SU-DHL-6 (cell line): ENCODE measurements around the gene MTMR10.

ENCODE experiments used
- H2AFZ ChIP-seq: fragments of 200-600 bp; sonication (generic); 2 replicates; pipeline ENCODE4 v1.6.1; 2014; ENCODE audit warnings: low read depth, mild to moderate bottlenecking, moderate library complexity, mixed read lengths, antibody characterized with exemption, low read length; ENCODE audit not compliant: severe bottlenecking
- H3F3A ChIP-seq: fragments of 200-600 bp; shearing (Covaris generic); 2 replicates; pipeline ENCODE4 v1.6.0; 2016; ENCODE audit warnings: antibody characterized with exemption, mild to moderate bottlenecking; ENCODE audit not compliant: insufficient read depth
- H3K27ac ChIP-seq: fragments of 200-600 bp; sonication (generic); 2 replicates; pipeline ENCODE4 v1.5.1; 2016; ENCODE audit warnings: low read depth, mild to moderate bottlenecking, low read length, moderate library complexity, mixed read lengths
- H3K27me3 ChIP-seq: fragments of 200-600 bp; sonication (generic), shearing (Covaris generic); 2 replicates; pipeline ENCODE4 v1.6.0; 2014; ENCODE audit warnings: mild to moderate bottlenecking, low read length
- H3K36me3 ChIP-seq: fragments of 200-600 bp; sonication (generic); 2 replicates; pipeline ENCODE4 v1.6.1; 2014; ENCODE audit warnings: mild to moderate bottlenecking, low read length, mixed read lengths
- H3K4me2 ChIP-seq: fragments of 300-600, 200-600 bp; shearing (Covaris generic), sonication (generic); 2 replicates; pipeline ENCODE4 v1.6.0; 2014; ENCODE audit warnings: low read length, low read depth, mild to moderate bottlenecking; ENCODE audit not compliant: poor library complexity, severe bottlenecking
- H3K4me3 ChIP-seq: fragments of 200-600 bp; sonication (generic); 2 replicates; pipeline ENCODE4 v1.5.1; 2014; ENCODE audit warnings: antibody characterized with exemption, low read length, mild to moderate bottlenecking, mixed read lengths; ENCODE audit not compliant: insufficient read depth, poor library complexity, severe bottlenecking
- H3K79me2 ChIP-seq: fragments of 200-600 bp; sonication (generic); 2 replicates; pipeline ENCODE4 v1.6.1; 2014; ENCODE audit warnings: mild to moderate bottlenecking, low read length, moderate library complexity; ENCODE audit not compliant: insufficient read depth
- H3K9ac ChIP-seq: fragments of 200-600 bp; sonication (generic); 2 replicates; pipeline ENCODE4 v1.7.0; 2014; ENCODE audit warnings: mild to moderate bottlenecking, low read length
- H3K9me2 ChIP-seq: fragments of 200-600 bp; sonication (generic); replicated peaks from 2 replicates; pipeline ENCODE4 v1.6.1; 2014; ENCODE audit warnings: low read length; ENCODE audit not compliant: insufficient read depth
- H3K9me3 ChIP-seq: fragments of 200-600 bp; sonication (generic); 2 replicates; pipeline ENCODE4 v1.6.1; 2014; ENCODE audit warnings: low read length, mixed read lengths; ENCODE audit not compliant: insufficient read depth
- H4K20me1 ChIP-seq: fragments of 200-600 bp; sonication (generic); 2 replicates; pipeline ENCODE4 v1.6.1; 2014; ENCODE audit warnings: low read depth, mild to moderate bottlenecking, antibody characterized with exemption, low read length, moderate library complexity, mixed read lengths
- CTCF ChIP-seq: fragments of 200-600 bp; sonication (generic); IDR thresholded peaks from one replicate; pipeline ENCODE4 v1.5.1; 2017; ENCODE audit warnings: antibody characterized with exemption, mild to moderate bottlenecking, low read length, moderate library complexity; ENCODE audit not compliant: insufficient read depth, poor library complexity, severe bottlenecking
- EZH2phosphoT487 ChIP-seq: fragments of 200-600 bp; sonication (generic), shearing (Covaris generic); conservative IDR thresholded peaks from 2 replicates; pipeline ENCODE4 v1.6.1; 2018; ENCODE audit warnings: mild to moderate bottlenecking, antibody characterized with exemption, low read length, moderate library complexity, mixed read lengths

Gene MTMR10

GRCh38 chr15:30928076-30928475 is 63.4 kb downstream of the MTMR10 start:
- Histone ChIP-seq H3K36me3 (no peaks in the 10 kb centered on the region), H3K4me2 (no peak overlapping the region), H3K27me3 (no peaks in the 10 kb centered on the region), H2AFZ (no peak overlapping the region), H3F3A (no peaks in the 10 kb centered on the region), H3K9ac (no peak overlapping the region), H3K9me3 (no peaks in the 10 kb centered on the region), H3K79me2 (no peaks in the 10 kb centered on the region), H4K20me1 (no peaks in the 10 kb centered on the region), H3K4me3 (no peak overlapping the region), H3K9me2 (no peaks in the 10 kb centered on the region), H3K27ac (no peak overlapping the region)
- TF ChIP-seq EZH2phosphoT487, result no peak
- no peak for TF ChIP-seq CTCF

- H3K36me3 ChIP-seq, result no peaks in the 10 kb centered on the region
- no peak for TF ChIP-seq EZH2phosphoT487
- no peak for TF ChIP-seq CTCF
- no peak overlapping the region for H3K4me2 ChIP-seq
- H3K79me2 ChIP-seq, result no peaks in the 10 kb centered on the region
- no peak overlapping the region for H3K4me3 ChIP-seq
- no peak overlapping the region for H2AFZ ChIP-seq
- no peaks in the 10 kb centered on the region for H3K9me2 ChIP-seq
- H4K20me1 ChIP-seq, result no peaks in the 10 kb centered on the region
- H3K27me3 ChIP-seq, result no peaks in the 10 kb centered on the region
- H3K9ac ChIP-seq, result no peak overlapping the region
- no peak overlapping the region for H3K27ac ChIP-seq
- no peaks in the 10 kb centered on the region for H3F3A ChIP-seq
- no peaks in the 10 kb centered on the region for H3K9me3 ChIP-seq
These were observed 64.2 kb downstream of the MTMR10 start for GRCh38 chr15:30927148-30927761.

GRCh38 chr15:30926161-30926560 is 65.3 kb downstream of the MTMR10 start:
- no peaks in the 10 kb centered on the region for H3K9me2 ChIP-seq
- TF ChIP-seq EZH2phosphoT487 (no peak), CTCF (no peak)
- no peaks in the 10 kb centered on the region for H3K27me3 ChIP-seq
- no peaks in the 10 kb centered on the region for H3K9me3 ChIP-seq
- H3K79me2 ChIP-seq, result no peaks in the 10 kb centered on the region
- no peak overlapping the region for H3K9ac ChIP-seq
- H3F3A ChIP-seq, result no peaks in the 10 kb centered on the region
- H3K27ac ChIP-seq, result no peak overlapping the region
- H3K4me2 ChIP-seq, result no peak overlapping the region
- H3K36me3 ChIP-seq, result no peaks in the 10 kb centered on the region
- H4K20me1 ChIP-seq, result no peaks in the 10 kb centered on the region
- no peak overlapping the region for H3K4me3 ChIP-seq
- H2AFZ ChIP-seq, result no peak overlapping the region
